HepG2 (cell line): ENCODE measurements around the gene DENND1C. TPM values are rescaled to one million over a fixed set of nuclear protein-coding genes. Genes with fewer than 3 reads are reported as not detected.

Experiments
- ASH2L ChIP-seq: fragments of 300-600, 200-600 bp; sonication (generic); IDR thresholded peaks from 2 replicates; pipeline ENCODE4 v1.7.0; 2017; ENCODE audit warnings: low read depth, mild to moderate bottlenecking, moderate library complexity, mixed read lengths, low read length; ENCODE audit not compliant: insufficient read length
- MAFF ChIP-seq: IDR thresholded peaks from 2 replicates; pipeline ENCODE4 v1.6.1; 2011; ENCODE audit warnings: low read depth, low read length, improper control_type of control experiment
- NFAT5 ChIP-seq: sonication (generic); formaldehyde crosslinking; IDR thresholded peaks from 2 replicates; pipeline ENCODE4 v1.4.0; 2020; ENCODE audit warnings: missing genetic modification reagents
- PRPF4 ChIP-seq: fragments of 200-400 bp; formaldehyde crosslinking; IDR thresholded peaks from 2 replicates; pipeline ENCODE4 v1.6.1; 2016; ENCODE audit warnings: low read length, low read depth; ENCODE audit not compliant: poor library complexity, severe bottlenecking
- RBFOX2 ChIP-seq: fragments of 200-400 bp; formaldehyde crosslinking; IDR thresholded peaks from 2 replicates; pipeline ENCODE4 v1.6.1; 2017; ENCODE audit warnings: low read depth, mild to moderate bottlenecking, low read length
- YY1 ChIP-seq: IDR thresholded peaks from 2 replicates; pipeline ENCODE4 v1.6.1; 2011; ENCODE audit warnings: low read length, low read depth, moderate library complexity, mild to moderate bottlenecking; ENCODE audit not compliant: insufficient read depth, insufficient replicate concordance
- ZNF672 ChIP-seq: sonication (generic); formaldehyde crosslinking; IDR thresholded peaks from 2 replicates; pipeline ENCODE4 v1.8.1; 2022; ENCODE audit warnings: missing genetic modification reagents
- ZNF777 ChIP-seq: sonication (generic); formaldehyde crosslinking; IDR thresholded peaks from 2 replicates; pipeline ENCODE4 v1.4.0; 2020; ENCODE audit warnings: missing genetic modification reagents
- ZNF878 ChIP-seq: sonication (generic); formaldehyde crosslinking; IDR thresholded peaks from 2 replicates; pipeline ENCODE4 v1.8.1; 2023; ENCODE audit warnings: mild to moderate bottlenecking, missing genetic modification reagents, moderate library complexity
- polyA plus RNA-seq, 8 experiments: library from polyadenylated mRNA; depleted of rRNA in 3 of 8; stranded (reverse) in 7 of 8; unstranded in 1 of 8; fragments of >200 nt; fragmentation: Illumina TruSeq in 4 of 8; extraction: Trizol in 4 of 8; gene quantifications; 2 replicates each; pipeline versions ENCODE4 v1.2.1 to v1.2.3, GENCODE V29; 2011 to 2016; ENCODE audit warnings: low read depth in 4 of 8, missing spikeins in 1 of 8, mixed read lengths in 1 of 8; ENCODE audit not compliant: insufficient read depth in 1 of 8
- total RNA-seq, 5 experiments: library from RNA; depleted of rRNA; stranded (reverse); fragments of >200 nt; fragmentation: Illumina TruSeq; extraction: Trizol; gene quantifications; 2 replicates each; pipeline ENCODE4 v1.2.3, GENCODE V29; 2016; ENCODE audit warnings: low read depth in 1 of 5
- TF ChIP-seq, protein P1 (sequence below): sonication (generic); formaldehyde crosslinking; IDR thresholded peaks from 2 replicates; pipeline ENCODE4 v1.4.0; 2020; ENCODE audit warnings: missing genetic modification reagents
- TF ChIP-seq, protein P2 (sequence below): sonication (generic); formaldehyde crosslinking; IDR thresholded peaks from 2 replicates; pipeline ENCODE4 v1.4.0; 2020; ENCODE audit warnings: missing genetic modification reagents
- TF ChIP-seq, protein P3 (sequence below): sonication (generic); formaldehyde crosslinking; IDR thresholded peaks from 2 replicates; pipeline ENCODE4 v1.4.0; 2020; ENCODE audit warnings: missing genetic modification reagents

The DENND1C gene
- total and polyA plus RNA-seq, 2 of the 13 experiments (the other 11 are each of a cell fraction or from before 2014, with no cell fraction given) = 0.04 to 0.73 TPM

DNA sequence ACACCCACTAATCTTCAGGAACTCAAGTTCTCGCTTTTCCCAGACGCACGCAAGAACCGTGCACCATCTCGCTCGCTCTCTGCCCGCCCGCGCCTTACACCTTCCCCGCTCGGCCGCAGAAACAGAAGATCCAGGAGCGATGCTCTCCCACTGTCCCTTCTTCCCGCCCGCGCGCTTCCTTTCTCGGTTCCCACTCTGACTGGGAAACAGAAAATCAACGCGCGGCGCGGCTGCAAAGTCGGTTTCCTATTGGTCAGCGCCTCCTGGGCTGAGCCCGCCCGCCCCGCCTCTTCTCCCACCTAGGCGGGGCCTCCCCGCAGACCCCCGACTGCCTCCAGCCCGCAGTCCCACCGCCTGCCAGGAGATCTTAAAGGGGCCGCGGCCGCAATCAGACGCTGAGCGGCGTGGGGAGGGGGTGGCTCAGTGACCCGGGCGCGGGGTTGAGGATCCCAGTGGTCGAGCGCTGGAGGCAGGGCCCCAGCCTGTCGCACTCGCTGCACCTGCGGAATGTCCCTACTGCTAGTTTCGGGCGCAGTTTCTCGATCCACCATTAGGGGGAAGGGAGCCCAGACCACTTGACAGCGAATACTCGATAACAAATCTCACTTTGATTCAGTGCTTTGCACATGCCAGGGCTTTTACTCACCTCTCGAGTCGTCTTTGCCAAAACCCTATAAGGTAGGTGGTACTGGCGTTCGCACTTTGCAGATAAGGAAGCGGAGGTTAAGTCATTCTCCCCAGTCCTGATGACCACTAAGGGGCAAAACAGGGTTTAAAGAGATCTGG, 21.3 kb downstream of the DENND1C start (continued):
- peak; percentile 85 for TF ChIP-seq ASH2L
- no peak for TF ChIP-seq MAFF
- TF ChIP-seq PRPF4 = no peak
- no peak for TF ChIP-seq NFAT5 (CRISPR knock-in tag)
- TF ChIP-seq RBFOX2 = peak; percentile 46; the same call in 1 of the 2 replicates
- no peak for TF ChIP-seq ZNF878 (CRISPR knock-in tag)
- TF ChIP-seq, protein P1, sequence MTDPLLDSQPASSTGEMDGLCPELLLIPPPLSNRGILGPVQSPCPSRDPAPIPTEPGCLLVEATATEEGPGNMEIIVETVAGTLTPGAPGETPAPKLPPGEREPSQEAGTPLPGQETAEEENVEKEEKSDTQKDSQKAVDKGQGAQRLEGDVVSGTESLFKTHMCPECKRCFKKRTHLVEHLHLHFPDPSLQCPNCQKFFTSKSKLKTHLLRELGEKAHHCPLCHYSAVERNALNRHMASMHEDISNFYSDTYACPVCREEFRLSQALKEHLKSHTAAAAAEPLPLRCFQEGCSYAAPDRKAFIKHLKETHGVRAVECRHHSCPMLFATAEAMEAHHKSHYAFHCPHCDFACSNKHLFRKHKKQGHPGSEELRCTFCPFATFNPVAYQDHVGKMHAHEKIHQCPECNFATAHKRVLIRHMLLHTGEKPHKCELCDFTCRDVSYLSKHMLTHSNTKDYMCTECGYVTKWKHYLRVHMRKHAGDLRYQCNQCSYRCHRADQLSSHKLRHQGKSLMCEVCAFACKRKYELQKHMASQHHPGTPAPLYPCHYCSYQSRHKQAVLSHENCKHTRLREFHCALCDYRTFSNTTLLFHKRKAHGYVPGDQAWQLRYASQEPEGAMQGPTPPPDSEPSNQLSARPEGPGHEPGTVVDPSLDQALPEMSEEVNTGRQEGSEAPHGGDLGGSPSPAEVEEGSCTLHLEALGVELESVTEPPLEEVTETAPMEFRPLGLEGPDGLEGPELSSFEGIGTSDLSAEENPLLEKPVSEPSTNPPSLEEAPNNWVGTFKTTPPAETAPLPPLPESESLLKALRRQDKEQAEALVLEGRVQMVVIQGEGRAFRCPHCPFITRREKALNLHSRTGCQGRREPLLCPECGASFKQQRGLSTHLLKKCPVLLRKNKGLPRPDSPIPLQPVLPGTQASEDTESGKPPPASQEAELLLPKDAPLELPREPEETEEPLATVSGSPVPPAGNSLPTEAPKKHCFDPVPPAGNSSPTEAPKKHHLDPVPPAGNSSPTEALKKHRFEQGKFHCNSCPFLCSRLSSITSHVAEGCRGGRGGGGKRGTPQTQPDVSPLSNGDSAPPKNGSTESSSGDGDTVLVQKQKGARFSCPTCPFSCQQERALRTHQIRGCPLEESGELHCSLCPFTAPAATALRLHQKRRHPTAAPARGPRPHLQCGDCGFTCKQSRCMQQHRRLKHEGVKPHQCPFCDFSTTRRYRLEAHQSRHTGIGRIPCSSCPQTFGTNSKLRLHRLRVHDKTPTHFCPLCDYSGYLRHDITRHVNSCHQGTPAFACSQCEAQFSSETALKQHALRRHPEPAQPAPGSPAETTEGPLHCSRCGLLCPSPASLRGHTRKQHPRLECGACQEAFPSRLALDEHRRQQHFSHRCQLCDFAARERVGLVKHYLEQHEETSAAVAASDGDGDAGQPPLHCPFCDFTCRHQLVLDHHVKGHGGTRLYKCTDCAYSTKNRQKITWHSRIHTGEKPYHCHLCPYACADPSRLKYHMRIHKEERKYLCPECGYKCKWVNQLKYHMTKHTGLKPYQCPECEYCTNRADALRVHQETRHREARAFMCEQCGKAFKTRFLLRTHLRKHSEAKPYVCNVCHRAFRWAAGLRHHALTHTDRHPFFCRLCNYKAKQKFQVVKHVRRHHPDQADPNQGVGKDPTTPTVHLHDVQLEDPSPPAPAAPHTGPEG = peak; percentile 100
- no peak for TF ChIP-seq ZNF672 (CRISPR knock-in tag)
- TF ChIP-seq, protein P2, sequence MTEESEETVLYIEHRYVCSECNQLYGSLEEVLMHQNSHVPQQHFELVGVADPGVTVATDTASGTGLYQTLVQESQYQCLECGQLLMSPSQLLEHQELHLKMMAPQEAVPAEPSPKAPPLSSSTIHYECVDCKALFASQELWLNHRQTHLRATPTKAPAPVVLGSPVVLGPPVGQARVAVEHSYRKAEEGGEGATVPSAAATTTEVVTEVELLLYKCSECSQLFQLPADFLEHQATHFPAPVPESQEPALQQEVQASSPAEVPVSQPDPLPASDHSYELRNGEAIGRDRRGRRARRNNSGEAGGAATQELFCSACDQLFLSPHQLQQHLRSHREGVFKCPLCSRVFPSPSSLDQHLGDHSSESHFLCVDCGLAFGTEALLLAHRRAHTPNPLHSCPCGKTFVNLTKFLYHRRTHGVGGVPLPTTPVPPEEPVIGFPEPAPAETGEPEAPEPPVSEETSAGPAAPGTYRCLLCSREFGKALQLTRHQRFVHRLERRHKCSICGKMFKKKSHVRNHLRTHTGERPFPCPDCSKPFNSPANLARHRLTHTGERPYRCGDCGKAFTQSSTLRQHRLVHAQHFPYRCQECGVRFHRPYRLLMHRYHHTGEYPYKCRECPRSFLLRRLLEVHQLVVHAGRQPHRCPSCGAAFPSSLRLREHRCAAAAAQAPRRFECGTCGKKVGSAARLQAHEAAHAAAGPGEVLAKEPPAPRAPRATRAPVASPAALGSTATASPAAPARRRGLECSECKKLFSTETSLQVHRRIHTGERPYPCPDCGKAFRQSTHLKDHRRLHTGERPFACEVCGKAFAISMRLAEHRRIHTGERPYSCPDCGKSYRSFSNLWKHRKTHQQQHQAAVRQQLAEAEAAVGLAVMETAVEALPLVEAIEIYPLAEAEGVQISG (CRISPR knock-in tag) = peak; percentile 61
- TF ChIP-seq, protein P3, sequence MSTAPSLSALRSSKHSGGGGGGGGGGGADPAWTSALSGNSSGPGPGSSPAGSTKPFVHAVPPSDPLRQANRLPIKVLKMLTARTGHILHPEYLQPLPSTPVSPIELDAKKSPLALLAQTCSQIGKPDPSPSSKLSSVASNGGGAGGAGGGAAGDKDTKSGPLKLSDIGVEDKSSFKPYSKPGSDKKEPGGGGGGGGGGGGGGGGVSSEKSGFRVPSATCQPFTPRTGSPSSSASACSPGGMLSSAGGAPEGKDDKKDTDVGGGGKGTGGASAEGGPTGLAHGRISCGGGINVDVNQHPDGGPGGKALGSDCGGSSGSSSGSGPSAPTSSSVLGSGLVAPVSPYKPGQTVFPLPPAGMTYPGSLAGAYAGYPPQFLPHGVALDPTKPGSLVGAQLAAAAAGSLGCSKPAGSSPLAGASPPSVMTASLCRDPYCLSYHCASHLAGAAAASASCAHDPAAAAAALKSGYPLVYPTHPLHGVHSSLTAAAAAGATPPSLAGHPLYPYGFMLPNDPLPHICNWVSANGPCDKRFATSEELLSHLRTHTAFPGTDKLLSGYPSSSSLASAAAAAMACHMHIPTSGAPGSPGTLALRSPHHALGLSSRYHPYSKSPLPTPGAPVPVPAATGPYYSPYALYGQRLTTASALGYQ (CRISPR knock-in tag) = 0 out of 2 replicates have a peak, but pooled peaks have one; percentile 64
- TF ChIP-seq YY1 = no peak
- TF ChIP-seq ZNF777 (CRISPR knock-in tag) = peak; percentile 57; the same call in 1 of the 2 replicates
